PFSK-1 (cell line): ENCODE data around the gene ZNF541.

Source experiments
- FOXP2 ChIP-seq: optimal IDR thresholded peaks from 2 replicates; pipeline ENCODE3; 2011; ENCODE audit warnings: borderline replicate concordance, control low read depth, inconsistent platforms; ENCODE audit not compliant: insufficient read depth; ENCODE audit errors: extremely low read length, extremely low read depth
- POLR2AphosphoS5 ChIP-seq: IDR thresholded peaks from 2 replicates; pipeline ENCODE4 v1.6.1; 2012; ENCODE audit warnings: low read depth, mild to moderate bottlenecking, control low read depth, low read length, moderate library complexity
- REST ChIP-seq, 2 experiments: IDR thresholded peaks; 2 replicates each; pipeline versions ENCODE4 v1.6.1 to v1.8.0; 2011 to 2012; ENCODE audit warnings: low read depth in 2 of 2, low read length in 2 of 2, control low read depth in 1 of 2, inconsistent platforms in 1 of 2, mild to moderate bottlenecking in 1 of 2, moderate library complexity in 1 of 2; ENCODE audit not compliant: insufficient read depth in 1 of 2
- SIN3A ChIP-seq: IDR thresholded peaks from 2 replicates; pipeline ENCODE4 v1.6.1; 2012; ENCODE audit warnings: mild to moderate bottlenecking, low read length, moderate library complexity, borderline replicate concordance; ENCODE audit not compliant: insufficient read depth
- TAF1 ChIP-seq: IDR thresholded peaks from 2 replicates; pipeline ENCODE4 v1.6.1; 2012; ENCODE audit warnings: low read length, control low read depth, borderline replicate concordance; ENCODE audit not compliant: insufficient read depth

ZNF541 gene

GRCh38 chr19:47531640-47532387 is 41.1 kb downstream of the ZNF541 start:
- no peak for TF ChIP-seq FOXP2
- no peak for TF ChIP-seq TAF1
- no peak for TF ChIP-seq SIN3A
- no peak for TF ChIP-seq POLR2AphosphoS5
- TF ChIP-seq REST (IDR thresholded peaks at IDR 0.05; ENCODE audit: insufficient read depth in 1 of 2, low read depth in 2 of 2, low read length in 2 of 2) = no peak

GRCh38 chr19:47529018-47529742 is 43.8 kb downstream of the ZNF541 start:
- TF ChIP-seq POLR2AphosphoS5 (no peak), TAF1 (no peak), SIN3A (no peak), REST (IDR thresholded peaks at IDR 0.05; ENCODE audit: insufficient read depth in 1 of 2, low read depth in 2 of 2, low read length in 2 of 2) (no peak), FOXP2 (no peak)

- no peak for TF ChIP-seq REST (IDR thresholded peaks at IDR 0.05; ENCODE audit: insufficient read depth in 1 of 2, low read depth in 2 of 2, low read length in 2 of 2)
- TF ChIP-seq TAF1 = no peak
- no peak for TF ChIP-seq POLR2AphosphoS5
- TF ChIP-seq FOXP2 = no peak
- no peak for TF ChIP-seq SIN3A
Measured at GRCh38 chr19:47526798-47527197, 46.1 kb downstream of the ZNF541 start.

GRCh38 chr19:47523473-47523872 is 49.5 kb downstream of the ZNF541 start:
- TF ChIP-seq POLR2AphosphoS5 (no peak), FOXP2 (peak; percentile 34)
